SH-SY5Y (cell line): ENCODE data around the gene WHRN.

Experiments used
- GATA2 ChIP-seq: IDR thresholded peaks from 2 replicates; pipeline ENCODE4 v1.6.1; 2011; ENCODE audit warnings: mild to moderate bottlenecking, low read depth, low read length
- GATA3 ChIP-seq: IDR thresholded peaks from 2 replicates; pipeline ENCODE4 v1.6.1; 2011; ENCODE audit warnings: low read depth, mild to moderate bottlenecking, low read length, moderate library complexity

DNA sequence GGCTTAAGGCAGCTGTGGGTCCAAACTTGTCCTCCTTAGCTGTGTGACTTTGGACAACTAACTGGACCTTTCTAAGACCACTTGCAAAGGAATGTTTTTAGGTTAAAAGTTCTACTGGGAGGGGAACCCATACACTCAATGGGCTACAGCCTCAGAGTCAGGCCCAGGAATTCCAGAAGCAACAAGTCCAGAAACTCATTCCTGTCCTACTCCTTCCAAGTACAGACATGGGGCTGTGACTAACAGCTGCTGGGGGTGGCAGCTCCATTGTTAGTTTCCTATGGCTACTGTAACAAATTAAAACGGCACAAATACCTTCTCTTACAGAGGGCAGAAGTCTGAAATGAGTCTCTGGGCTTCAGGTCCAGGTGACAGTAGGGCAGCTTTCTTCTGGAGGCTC, 105.1 kb downstream of the WHRN start:
- no peak for TF ChIP-seq GATA2
- TF ChIP-seq GATA3: no peak
